HG02943 (cell line): ENCODE measurements around the gene IFT172.
A peak's percentile ranks its signal among the peaks of the same experiment; 100 is the strongest.
"Not testable (repeated sequence)": the region's sequence is repeated elsewhere in the genome, so short reads cannot be mapped to it uniquely, and the experiment has no call there.

Source experiments
- ATAC-seq: cut with Tn5 transposase; IDR thresholded peaks from one replicate; pipeline ENCODE4 v1.9.1; 2021; ENCODE audit warnings: mild to moderate bottlenecking, low read depth, moderate library complexity; ENCODE audit not compliant: unreplicated experiment

Gene IFT172

GRCh38 chr2:27428213-27428977 is 61.1 kb downstream of the IFT172 start, which contains the start of gene NRBP1:
Gene NRBP1 (plus strand): TSS chr2:27428631. CDS start chr2:27433274, 4,643 bp downstream.
- peak; percentile 81 for ATAC-seq

- no peak for ATAC-seq
Observed at GRCh38 chr2:27427863-27428212, 61.7 kb downstream of the IFT172 start.

- ATAC-seq, result not testable (repeated sequence)
Observed at GRCh38 chr2:27425039-27425438, 64.5 kb downstream of the IFT172 start.

- ATAC-seq, result no peak
Observed at GRCh38 chr2:27422958-27423357, 66.6 kb downstream of the IFT172 start.

- no peak for ATAC-seq
Observed at GRCh38 chr2:27421660-27422250, 67.8 kb downstream of the IFT172 start.

GRCh38 chr2:27420996-27421395 is 68.5 kb downstream of the IFT172 start:
- ATAC-seq, result no peak

- no peak for ATAC-seq
Observed at GRCh38 chr2:27416151-27416550, 73.4 kb downstream of the IFT172 start.

GRCh38 chr2:27412419-27413152 is 77.0 kb downstream of the IFT172 start:
- ATAC-seq, result no peak

- peak; percentile 88 for ATAC-seq
Observed at GRCh38 chr2:27409321-27410073, 80.0 kb downstream of the IFT172 start, which contains the start of gene PPM1G. Gene PPM1G (minus strand): TSS chr2:27409591. CDS start chr2:27409422, 169 bp downstream.

- peak; percentile 35 for ATAC-seq
Observed at GRCh38 chr2:27408601-27409320, 80.8 kb downstream of the IFT172 start.

- ATAC-seq, result no peak
Observed at GRCh38 chr2:27407798-27408491, 81.6 kb downstream of the IFT172 start.

GRCh38 chr2:27400348-27401135 is 89.0 kb downstream of the IFT172 start:
- no peak for ATAC-seq

- no peak for ATAC-seq
Observed at GRCh38 chr2:27398962-27399361, 90.6 kb downstream of the IFT172 start.
